Globus pallidus (tissue), 1 donor: Measurements from ENCODE around the gene GDI1.

Source experiments
- DNase-seq: peaks from one replicate; pipeline ENCODE4 v3.0.0-alpha.2; 2015; ENCODE audit warnings: low spot score

GDI1 gene

DNA sequence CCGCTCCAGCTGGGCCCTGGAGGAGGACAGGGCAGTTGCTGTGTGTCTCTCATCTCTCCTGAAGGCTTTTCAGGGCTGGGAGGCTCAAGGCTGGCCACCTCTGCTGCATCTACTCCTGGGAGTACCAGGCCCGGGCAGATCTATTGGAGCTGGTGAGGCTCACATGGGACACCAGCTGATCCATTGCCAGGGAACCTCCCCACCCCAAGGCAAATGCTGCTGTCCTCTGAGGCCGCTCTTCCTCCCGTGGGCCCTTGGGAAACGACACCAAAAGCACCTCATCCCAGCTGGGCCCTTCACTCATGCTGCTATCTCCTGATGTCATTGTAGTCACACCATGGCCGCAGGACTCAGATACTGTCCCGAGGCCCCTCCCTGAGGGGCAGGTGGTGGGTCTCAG lies 45.8 kb downstream of the GDI1 start:
- no peak for DNase-seq

- no peak for DNase-seq
These were observed 46.4 kb downstream of the GDI1 start for GRCh38 chrX:154483325-154483724.

GRCh38 chrX:154484255-154485149 lies 47.5 kb downstream of the GDI1 start:
- no peak for DNase-seq

DNA sequence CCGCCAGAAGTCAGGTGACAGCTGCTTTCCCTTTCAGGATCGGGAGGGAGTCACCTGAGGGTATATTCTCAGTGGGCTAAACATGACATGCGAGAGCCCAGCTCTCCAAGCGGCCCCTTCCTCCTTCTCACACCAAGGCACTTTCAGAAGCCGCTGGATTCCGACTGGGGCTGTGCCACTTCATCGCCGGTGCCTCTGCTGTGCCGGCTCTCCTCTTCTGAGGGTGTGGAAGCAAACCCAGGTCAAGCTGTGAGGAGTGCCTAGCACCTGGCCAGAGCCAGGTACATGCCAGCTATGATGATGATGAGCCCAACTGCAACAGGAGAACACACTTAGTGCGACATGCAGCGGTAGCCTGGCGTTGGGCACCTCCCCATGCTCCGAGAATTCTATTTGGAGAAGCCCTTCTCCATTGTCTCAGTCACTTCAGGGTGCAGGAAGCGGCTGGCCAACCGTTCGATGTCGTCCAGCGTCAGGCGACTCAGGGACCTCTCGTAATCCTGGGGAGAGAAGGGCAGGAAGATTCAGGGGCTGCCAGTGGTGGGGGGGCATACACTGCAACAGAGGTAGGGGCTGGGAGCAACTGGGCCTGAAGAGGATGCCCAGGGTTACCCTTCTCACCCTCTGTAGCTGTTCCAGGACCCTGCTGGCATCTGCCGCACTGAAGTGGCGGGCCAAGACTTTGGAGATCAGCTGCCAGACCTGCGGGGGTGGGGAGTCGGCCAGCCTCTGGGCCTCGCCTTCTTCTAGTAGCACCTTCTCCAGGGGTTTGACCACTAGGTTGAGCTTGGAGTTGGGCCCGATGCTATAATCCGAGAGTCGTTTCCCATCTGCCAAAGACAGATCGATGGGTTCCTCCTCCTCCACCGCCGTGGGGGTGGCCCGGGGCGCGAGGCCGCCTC lies 48.4 kb downstream of the GDI1 start:
- no peak for DNase-seq

DNA sequence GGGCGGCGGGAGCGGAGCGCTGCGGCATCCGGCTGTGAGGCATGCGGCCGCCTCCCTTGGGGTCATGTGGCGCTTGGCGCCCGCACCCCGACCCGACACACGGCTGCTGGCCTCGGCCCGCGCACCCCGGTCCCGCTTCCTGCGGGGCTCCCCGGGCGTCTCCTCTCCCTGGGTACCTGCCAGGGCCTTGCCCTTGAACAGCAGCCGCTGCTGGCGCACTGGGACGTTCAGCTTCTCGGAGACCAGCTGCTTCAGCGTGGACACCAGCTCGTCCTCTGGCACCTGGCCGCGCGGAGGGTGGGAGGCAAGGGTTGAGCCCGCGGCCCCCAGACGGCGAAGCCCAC lies 49.1 kb downstream of the GDI1 start:
- DNase-seq: no peak

- DNase-seq: no peak
These were observed 49.6 kb downstream of the GDI1 start, which contains the start of gene UBL4A for GRCh38 chrX:154486396-154487207. UBL4A (minus strand) TSS chrX:154486615; CDS start chrX:154486584, 31 bp downstream.

DNA sequence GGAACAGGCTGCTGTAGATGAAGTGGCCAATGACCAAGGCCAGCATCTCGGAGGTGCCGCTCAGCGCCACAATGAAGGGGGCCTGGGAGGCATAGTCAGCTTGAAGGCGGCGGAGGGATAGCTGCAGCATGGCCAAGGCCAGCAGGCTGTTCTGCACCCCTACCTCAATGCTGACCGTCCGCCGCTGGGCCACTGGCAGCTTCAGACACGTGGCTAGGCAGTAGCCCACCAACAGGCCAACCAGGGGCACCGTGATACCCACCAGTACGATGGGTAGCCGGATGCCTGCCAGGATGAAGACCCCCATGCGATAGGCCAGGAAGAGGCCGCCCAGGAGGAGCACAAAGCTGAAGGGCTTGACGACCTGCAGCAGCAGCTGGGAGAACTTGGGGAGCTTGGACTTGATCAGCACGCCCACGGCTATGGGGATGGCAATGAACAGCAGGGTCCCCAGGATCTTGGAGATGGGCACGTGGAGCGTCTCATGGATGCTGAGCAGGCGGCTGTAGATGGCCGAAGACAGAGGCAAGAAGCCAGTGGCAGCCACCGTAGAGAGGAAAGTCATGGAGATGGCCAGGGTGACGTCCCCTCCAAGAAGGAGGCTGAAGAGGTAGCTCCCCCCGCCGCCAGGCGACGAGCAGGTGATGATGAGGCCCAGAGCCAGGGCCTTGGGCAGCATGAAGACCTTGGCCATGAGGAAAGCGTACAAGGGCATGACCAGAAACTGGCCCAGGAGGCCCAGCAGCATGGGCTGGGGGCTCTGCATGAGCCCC lies 50.8 kb downstream of the GDI1 start:
- no peak for DNase-seq

DNA sequence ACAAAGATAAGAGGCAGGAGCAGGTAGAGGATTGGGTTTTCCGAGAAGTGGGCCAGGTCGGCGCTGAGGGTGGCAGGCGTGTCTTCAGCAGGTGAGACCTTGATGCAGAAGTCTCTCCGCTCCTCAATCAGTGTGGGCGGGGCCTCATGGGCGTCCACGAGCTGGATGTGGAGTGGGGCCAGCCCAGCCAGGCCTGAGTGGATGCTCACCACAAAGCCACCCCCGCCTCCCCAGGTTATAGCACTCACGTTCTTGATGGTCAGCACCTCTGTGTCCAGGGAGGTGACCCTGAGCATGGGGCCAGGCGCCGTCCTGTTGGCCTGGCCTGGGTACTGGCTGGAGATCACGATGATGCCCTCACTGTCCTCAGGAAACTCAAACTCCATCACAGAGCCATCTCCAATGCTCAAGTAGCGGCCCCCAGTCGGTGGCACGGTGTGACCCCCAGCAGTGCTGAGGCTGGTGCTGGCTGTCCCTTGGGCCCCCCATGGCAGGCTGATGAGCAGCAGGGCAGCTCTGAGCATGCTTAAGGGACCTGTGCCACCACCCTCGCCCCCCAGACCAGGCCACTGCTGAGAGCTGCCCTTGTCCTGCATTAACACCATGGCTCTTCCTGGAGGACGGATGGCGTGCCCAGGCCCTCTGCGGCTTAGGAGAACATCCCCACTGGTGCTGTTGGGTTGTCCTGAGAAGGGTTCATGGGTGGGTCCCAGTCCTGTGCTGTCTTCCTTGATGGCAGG lies 51.6 kb downstream of the GDI1 start:
- DNase-seq: no peak

DNA sequence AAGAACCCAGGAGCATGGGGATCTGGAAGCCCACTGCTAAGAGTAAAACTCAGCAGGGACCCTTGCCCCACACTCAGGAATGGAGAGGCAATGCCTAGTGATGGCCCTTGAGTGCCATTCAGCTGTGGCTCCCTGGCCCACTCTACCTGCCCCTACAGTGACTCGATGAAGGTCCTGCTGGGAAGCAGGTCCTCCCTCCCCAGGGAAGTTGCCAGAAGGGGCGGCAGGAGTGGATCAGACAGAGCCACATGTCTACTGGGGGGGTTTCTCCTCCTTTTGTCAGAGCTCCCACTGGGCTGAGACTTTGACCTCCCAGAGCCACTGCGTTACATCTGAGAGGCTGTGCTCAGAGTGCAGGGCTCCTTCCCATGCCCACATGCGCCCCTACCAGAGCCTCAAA lies 52.2 kb downstream of the GDI1 start:
- no peak for DNase-seq

DNA sequence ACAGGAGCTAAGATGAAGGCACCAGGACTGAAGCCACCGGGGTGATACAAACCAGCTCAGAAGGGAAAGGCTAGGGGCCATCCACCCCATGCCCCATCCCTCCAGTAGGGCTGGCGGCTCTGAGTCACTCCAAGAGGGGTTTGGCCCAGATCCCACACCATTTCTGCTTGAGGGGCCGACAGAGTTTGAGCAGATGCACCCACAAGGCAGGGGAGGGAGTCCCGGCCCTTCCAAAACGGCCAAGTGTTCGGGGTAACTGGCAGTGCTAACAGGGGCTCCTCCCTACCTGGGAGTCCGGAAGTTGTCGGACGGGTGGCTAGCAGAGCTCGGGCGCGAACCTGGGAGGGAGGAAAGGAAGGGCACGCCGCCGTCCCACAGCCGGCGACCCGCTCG lies 53.1 kb downstream of the GDI1 start:
- DNase-seq: no peak

DNA sequence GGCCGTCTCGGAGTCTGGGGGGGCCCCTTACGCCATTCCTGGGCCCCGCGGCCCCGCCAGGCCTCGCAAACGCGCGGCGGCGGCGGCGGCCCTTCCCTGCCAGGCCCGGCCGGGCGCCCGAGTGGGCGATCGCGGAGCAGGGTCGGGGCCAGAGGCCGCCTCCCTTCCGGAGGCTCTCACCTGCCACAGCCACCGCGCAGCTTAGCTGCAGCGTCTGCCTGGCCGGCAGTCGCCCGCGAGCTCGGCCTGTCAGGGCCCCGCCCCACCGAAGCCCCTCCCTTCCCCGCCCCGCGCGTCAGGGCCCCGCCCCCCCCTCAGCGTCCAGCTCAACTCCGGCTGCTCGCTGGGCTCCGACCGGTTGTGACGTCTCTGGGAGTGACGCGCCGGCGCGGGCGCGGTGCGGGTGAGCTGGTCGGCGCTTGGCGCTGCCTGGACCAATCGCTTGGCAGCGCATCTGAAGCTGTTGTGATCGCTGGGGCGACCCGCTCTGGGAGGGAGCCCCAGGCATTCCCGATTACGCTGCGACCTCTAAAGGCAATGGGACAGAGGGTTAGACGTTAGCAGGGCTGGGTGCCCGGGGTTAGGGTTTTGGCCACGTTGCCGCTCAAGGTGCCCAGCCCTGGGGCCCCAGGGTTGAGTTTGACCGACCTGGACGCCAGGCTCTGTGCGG lies 53.6 kb downstream of the GDI1 start, which contains the start of gene SLC10A3:
TSS of gene SLC10A3 (minus strand) at position 216 of the 670 bp plus-strand sequence. CDS start 1,689 bp downstream, outside the sequence.
- DNase-seq: peak; percentile 95
